ENCODE measurements around the gene HEATR5A.
"Not testable (repeated sequence)": the region's sequence is repeated elsewhere in the genome, so short reads cannot be mapped to it uniquely, and the experiment has no call there.

HEATR5A gene

DNA sequence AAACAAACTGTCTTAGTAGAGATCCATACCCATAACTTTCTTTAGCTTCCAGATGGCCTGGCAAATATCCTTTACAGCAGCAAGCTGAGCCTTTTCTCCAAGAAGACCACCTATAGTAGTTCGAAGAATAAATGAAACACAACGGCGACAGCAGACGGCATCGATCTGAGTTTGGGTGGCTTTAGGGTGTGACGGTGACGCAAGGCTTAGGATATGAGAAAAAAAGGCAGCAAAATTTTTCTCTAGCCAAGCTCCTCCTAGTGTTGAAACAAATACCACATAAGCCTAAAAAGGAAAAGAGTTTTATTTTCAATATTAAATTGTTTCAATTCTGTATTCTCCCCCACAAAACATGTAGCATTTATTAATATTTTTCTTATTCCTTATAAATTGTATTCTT, 33.3 kb downstream of the HEATR5A start:
- FAIRE-seq = no peak

GRCh38 chr14:31386271-31386670, 34.1 kb downstream of the HEATR5A start:
- FAIRE-seq = no peak

GRCh38 chr14:31382221-31382620, 38.1 kb downstream of the HEATR5A start:
- no peak for FAIRE-seq

GRCh38 chr14:31380106-31380505, 40.2 kb downstream of the HEATR5A start:
- FAIRE-seq = no peak

DNA sequence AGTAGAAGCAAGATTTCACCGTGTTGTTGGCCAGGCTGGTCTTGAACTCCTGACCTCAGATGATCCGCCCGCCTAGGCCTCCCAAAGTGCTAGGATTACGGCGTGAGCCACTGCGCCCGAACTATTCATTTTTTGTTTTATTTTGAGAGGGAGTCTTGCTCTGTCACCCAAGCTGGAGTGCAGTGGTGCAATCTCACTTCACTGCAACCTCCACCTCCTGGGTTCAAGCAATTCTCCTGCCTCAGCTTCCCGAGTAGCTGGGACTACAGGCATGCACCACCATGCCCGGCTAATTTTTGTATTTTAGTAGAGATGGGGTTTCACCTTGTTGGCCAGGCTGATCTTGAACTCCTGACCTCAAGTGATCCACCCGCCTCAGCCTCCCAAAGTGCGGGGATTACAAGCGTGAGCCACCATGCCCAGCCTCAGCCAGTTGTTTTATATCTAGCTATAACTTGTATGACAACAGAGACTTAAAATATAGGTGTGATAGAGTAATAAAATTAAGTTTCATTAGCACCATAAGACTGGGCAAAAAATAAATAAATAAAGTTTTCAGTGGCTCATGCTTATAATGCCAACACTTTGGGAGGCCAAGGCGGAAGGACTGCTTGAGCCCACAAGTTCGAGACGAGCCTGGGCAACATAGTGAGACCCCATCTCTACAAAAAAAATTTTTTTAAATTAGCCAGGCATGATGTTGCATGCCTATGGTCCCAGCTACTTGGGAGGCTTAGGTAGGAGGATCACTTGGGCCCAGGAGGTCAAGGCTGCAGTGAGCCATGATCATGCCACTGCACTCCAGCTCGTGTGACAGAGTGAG, 41.0 kb downstream of the HEATR5A start:
- FAIRE-seq = not testable (repeated sequence)

- FAIRE-seq = no peak
Measured at GRCh38 chr14:31377433-31377832, 42.9 kb downstream of the HEATR5A start.

- FAIRE-seq = no peak
Measured at GRCh38 chr14:31371646-31372045, 48.7 kb downstream of the HEATR5A start.

DNA sequence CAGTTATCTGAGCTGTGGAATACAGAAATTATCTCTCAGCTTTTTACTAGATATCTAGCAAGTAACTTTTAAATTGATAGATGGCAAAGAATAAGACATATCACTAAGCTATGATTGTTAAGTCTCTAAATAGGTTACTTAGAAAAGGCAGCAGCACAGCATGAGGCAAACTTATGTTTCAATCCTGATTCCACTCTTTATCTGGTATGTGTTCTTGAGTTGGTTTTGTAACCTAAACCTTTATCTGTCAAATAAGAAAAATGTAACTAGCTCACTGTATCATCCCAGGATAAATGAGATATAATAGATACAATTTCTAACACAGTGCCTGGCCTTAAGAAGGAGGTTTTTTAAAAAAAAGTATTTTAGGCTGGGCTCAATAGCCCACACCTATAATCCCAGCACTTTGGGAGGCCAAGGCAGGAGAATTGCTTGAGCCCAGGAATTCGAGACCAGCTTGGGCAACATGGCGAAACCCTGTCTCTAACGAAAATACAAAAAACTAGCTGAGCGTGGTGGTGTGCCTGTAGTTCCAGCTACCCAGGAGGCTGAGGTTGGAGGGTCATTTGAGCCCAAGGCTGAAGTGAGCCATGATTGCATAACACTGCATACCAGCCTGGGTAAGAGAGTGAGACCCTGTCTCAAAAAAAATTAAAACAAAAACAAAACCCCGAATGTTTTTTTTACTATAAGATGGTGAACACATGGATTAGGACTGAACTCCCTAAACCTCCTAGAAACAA, 56.8 kb downstream of the HEATR5A start:
- no peak for FAIRE-seq

- FAIRE-seq = no peak
Measured at GRCh38 chr14:31362746-31363145, 57.6 kb downstream of the HEATR5A start.

DNA sequence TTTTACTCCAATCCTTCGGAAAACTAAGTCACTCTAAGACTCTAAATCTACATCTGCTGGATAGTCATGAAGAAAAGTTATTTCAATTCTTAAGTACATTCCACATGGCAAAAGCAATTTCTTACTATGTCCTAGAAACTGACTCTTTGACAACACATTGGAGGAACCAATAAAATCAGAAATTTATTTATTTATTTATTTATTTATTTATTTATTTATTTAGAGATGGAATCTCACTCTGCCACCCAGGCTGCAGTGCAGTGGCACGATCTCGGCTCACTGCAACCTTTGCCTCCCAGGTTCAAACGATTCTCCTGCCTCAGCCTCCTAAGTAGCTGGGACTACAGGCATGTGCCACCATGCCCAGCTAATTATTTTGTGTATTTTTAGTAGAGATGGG, 58.6 kb downstream of the HEATR5A start:
- FAIRE-seq = not testable (repeated sequence)

GRCh38 chr14:31360919-31361662, 59.3 kb downstream of the HEATR5A start:
- FAIRE-seq = no peak

DNA sequence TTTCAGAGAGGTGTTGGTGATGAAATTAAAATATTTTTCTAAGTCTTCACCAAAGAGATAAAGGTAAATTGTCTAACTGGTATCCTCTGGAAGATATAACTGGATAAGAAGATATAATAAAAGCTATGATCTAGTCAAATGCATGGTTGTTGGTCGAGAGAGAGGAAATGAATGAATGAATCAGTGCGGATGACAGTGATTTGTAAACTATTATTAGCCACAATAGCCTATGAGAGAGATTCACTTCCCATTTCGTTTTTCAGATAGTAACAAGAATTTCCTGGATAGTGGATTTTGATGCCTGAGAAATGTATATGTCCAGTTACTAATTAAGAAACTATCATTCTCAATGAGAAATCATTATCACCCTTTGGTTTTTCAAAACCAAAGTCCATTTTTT, 63.1 kb downstream of the HEATR5A start:
- FAIRE-seq = no peak

GRCh38 chr14:31346097-31346496, 74.3 kb downstream of the HEATR5A start:
- no peak for FAIRE-seq

- FAIRE-seq = no peak
Measured at GRCh38 chr14:31341280-31341679, 79.1 kb downstream of the HEATR5A start.

GRCh38 chr14:31340297-31341063, 79.9 kb downstream of the HEATR5A start:
- FAIRE-seq = no peak

DNA sequence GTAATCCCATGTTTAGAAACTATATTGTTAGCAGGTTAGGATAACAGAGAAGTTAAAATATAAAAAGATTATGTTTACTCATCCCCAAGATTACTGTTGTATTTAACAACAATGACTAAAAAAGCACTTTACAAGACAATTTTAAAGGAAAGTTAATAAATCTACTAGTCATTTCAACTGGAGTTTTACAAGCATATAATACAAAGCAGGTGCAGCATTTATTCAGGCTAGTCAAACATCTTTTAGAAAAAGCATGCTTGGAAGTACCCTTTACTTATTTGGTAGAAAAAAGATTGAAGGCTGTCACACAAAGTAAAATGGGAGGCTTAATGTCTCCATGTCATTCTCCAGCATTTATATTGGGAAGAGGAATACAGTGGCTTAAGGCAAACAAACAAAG, 80.6 kb downstream of the HEATR5A start:
- FAIRE-seq = no peak

GRCh38 chr14:31337331-31337730, 83.0 kb downstream of the HEATR5A start:
- no peak for FAIRE-seq

DNA sequence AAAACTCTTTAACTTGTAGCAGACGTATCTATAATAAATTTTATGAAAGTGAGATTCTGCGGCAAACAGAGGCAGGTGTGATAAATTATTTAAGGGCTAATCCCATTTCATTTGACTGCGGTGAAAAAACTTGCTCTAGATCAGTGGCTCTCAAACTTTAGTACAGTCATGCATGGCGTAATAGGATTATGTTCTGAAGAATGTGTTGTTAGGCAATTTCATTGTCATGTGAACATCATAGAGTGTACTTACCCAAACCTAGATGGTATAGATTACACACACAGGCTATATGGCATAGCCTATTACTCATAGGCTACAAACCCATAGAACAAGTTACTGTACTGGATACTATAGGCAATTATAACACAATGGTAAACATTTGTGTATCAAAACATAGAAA, 83.7 kb downstream of the HEATR5A start:
- FAIRE-seq = no peak

DNA sequence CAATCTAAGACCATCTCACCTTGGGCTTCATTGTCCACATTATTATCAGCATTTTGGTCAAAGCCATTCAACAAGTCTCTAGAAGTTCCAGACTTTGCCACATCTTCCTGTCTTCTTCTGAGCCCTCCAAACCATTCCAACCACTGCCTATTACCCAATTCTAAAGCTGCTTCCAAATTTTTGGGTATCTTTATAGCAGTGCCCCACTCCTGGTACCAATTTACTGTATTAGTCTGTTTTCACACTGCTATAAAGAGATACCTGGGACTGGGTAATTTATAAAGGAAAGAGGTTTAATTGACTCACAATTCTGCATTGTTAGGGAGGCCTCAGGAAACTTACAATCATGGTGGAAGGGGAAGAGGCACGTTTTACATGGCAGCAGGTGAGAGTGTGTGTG, 89.0 kb downstream of the HEATR5A start:
- FAIRE-seq = not testable (repeated sequence)

- FAIRE-seq = not testable (repeated sequence)
Measured at GRCh38 chr14:31329876-31330521, 90.4 kb downstream of the HEATR5A start.

DNA sequence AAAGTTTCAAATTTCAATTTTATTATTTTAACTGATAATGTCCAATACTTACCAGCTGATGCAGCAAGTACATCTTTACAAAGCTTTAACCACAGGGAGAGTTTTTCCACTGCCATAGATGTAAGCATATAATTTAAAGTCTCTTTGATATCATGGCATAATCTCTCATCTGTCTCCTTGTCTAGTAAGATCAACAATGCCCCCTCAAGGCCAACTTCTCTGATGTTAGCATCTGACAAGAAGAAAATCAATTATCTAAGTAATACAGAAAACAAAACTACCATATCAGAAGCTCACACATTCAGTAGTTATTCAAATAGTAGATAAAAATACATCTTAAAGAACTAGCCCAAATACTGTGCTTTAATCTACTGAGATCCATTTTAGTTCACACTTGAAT, 94.2 kb downstream of the HEATR5A start:
- FAIRE-seq = no peak

- FAIRE-seq = no peak
Measured at GRCh38 chr14:31323419-31323818, 96.9 kb downstream of the HEATR5A start.

Measured in TTC549 (cell line).